AG09309 (cell line): ENCODE data around the gene UROC1.

Experiments used
- DNase-seq: peaks from one replicate; pipeline ENCODE4 v3.0.0-alpha.2; 2010; ENCODE audit warnings: low read depth
- H3K4me3 ChIP-seq: 2 replicates; pipeline ENCODE4 v1.5.1; 2011; ENCODE audit warnings: mild to moderate bottlenecking, low read depth, low read length, moderate library complexity; ENCODE audit not compliant: control insufficient read depth
- TF ChIP-seq, protein P1 (sequence below): IDR thresholded peaks from 2 replicates; pipeline ENCODE4 v1.5.1; 2011; ENCODE audit warnings: mild to moderate bottlenecking, low read depth, low read length, inconsistent platforms; ENCODE audit not compliant: insufficient read depth, control insufficient read depth; ENCODE audit errors: missing control alignments

UROC1 gene

DNA sequence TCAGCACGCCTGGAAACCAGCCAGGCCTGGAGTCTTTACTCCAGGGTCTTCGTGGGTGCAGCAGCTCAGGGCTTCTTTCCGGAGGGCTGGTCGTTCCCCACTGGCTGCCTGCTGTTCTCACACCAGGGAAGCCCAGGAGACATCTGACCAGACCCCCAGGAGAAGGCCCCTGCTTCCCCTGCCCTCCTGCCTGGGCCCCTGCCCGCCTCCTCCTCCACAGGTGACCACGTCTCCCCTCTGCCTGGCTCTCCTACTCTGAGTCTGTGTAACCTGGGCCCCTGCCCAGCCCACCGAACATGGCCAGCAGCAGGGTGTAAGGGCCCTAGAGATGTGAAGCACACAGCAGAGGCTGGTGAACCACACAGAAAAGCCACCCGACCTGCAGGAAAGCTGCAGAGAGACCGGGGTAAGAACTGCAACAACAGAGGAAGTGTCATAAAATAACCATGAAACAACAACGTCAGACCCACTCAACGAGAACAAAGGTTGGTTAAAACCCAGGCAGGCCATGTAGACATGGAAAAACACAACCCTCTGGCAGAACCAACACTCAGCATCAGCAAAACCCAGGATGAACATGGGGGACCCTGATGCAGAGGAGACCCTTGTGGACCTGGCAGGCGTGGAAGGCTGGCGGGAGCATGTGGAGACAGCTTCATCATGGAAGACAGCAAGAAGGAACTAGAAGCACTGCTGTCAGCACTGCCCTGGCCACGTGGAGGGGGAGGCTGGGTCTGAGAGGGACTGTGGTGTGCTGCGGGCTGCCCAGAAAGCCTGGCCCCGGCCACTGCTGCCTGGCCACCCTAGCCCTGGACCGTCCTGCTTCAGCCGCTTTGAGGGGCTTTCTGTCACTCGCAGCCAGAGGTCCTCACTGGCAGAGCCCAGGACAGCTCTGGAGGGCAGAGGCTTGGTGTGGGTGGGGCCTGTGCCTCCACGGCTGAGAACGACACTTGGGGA lies 20.4 kb downstream of the UROC1 start:
- H3K4me3 ChIP-seq: no peak overlapping the region
- TF ChIP-seq, protein P1, sequence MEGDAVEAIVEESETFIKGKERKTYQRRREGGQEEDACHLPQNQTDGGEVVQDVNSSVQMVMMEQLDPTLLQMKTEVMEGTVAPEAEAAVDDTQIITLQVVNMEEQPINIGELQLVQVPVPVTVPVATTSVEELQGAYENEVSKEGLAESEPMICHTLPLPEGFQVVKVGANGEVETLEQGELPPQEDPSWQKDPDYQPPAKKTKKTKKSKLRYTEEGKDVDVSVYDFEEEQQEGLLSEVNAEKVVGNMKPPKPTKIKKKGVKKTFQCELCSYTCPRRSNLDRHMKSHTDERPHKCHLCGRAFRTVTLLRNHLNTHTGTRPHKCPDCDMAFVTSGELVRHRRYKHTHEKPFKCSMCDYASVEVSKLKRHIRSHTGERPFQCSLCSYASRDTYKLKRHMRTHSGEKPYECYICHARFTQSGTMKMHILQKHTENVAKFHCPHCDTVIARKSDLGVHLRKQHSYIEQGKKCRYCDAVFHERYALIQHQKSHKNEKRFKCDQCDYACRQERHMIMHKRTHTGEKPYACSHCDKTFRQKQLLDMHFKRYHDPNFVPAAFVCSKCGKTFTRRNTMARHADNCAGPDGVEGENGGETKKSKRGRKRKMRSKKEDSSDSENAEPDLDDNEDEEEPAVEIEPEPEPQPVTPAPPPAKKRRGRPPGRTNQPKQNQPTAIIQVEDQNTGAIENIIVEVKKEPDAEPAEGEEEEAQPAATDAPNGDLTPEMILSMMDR: no peak
- no peak for DNase-seq

DNA sequence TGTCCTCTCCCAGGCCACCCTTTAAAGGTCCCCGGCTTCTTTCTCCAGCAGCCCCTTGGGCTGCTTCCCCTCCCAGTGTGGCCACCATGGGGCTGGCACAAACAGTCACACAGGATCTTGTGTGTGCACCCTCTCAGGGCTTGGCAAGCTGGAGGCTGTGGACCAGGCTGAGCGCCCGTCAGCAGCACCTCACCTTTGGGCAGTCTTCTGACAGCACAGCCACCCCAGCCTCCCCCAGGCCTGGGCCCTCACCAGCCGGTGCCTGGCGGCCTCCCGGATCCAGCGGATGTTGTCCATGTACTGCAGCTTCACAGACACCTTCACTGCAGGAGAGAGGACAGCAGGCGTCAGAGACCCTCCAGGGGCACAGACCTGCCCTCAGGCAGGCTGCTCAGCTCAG lies 21.8 kb downstream of the UROC1 start:
- DNase-seq: no peak
- H3K4me3 ChIP-seq: no peak overlapping the region
- TF ChIP-seq, protein P1: no peak

DNA sequence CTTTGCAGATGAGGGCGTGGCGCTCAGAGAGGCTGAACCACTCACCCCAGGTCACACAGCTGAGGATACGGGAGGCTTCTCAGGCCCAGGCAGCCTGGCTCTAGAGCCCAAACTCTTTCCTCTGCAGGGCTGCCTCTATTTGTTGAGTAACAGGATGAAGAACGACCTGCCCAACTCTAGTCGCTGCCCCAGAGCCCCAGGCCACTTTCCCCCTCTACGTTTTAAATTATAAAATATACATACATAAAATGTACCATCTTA lies 22.7 kb downstream of the UROC1 start:
- H3K4me3 ChIP-seq: no peak overlapping the region
- DNase-seq: no peak
- TF ChIP-seq, protein P1: no peak

DNA sequence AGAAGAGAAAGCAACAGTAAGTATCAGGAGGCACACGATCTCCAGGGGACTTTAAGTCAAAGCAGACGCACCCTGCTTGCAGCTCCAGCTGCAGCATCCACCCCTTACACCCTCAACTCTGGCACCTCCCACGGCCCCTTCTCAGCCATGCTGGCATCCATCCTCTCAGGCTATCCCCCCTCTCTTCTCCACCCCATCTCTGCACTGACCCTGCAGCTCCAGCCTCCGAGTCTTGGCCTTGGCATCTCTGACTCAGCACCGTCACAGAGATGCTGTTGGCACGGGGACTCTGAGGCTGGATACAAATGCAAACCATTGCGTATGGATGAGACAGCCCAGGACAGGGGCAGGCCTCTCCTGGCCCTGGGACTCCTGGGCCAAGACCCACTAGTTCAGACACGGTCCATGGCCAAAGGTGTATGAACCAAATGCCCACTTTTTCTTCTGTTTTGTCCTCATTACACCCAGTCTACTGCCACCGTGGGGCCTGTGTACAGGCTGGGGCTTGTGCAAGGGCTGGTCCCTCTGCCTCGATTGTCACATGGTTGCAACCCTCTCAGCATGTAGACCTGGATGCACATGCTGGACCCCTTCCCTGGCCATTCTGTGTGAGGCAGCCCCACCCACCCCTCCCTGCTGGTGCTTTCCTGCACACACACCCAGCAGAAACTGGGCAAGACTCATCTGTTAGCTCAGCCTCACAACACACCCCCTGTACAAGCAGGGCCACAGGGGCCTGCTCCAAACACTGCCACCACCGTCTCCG lies 23.2 kb downstream of the UROC1 start:
- DNase-seq: no peak
- TF ChIP-seq, protein P1: no peak
- no peak overlapping the region for H3K4me3 ChIP-seq

DNA sequence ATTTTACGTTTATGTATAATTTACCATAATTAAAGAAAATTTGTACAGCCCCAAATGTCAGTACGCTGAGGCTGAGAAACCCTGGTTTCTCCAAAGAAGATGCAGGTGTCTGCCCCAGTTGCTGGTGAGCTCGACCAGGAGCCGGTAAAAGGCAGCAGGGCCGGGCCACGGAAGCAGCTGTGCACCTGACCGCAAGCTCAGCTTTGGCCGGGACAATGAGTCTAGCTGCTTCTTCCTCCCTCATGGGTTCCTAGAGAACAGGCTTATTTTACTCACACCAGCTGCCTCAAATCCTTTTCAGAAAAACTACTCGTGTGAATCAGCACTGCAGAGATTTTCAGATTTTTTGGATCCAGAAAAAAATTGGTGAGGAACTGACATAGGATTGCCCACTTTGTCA lies 23.8 kb downstream of the UROC1 start:
- DNase-seq: no peak
- TF ChIP-seq, protein P1: no peak
- H3K4me3 ChIP-seq: no peak overlapping the region

DNA sequence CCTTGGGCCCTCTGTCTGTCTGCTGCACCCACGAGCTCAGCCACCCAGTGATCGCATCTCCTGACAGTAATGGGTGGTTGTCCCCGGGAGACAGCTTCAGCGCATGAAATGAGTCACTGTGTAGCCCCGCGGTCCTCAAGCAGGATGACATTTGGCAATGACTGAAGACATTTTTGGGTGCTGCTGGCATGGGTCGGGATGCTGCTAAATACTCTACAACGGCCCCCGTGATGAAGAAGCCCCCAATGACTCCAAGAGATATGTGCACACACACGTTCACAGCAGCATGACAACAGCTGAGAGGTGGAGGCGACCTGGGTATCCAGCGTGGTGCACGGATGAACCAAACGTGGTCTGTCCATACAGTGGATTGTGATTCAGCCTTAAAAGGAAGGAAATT lies 24.5 kb downstream of the UROC1 start:
- H3K4me3 ChIP-seq: no peak overlapping the region
- no peak for DNase-seq
- TF ChIP-seq, protein P1: no peak
